Measurements from ENCODE around the gene SYNPO2L. TPM values are rescaled to one million over a fixed set of nuclear protein-coding genes. Genes with fewer than 3 reads are reported as not detected.

SYNPO2L gene
- total and polyA plus RNA-seq, 2 experiments from 2014 or later, result 0.11 to 0.34 TPM

DNA sequence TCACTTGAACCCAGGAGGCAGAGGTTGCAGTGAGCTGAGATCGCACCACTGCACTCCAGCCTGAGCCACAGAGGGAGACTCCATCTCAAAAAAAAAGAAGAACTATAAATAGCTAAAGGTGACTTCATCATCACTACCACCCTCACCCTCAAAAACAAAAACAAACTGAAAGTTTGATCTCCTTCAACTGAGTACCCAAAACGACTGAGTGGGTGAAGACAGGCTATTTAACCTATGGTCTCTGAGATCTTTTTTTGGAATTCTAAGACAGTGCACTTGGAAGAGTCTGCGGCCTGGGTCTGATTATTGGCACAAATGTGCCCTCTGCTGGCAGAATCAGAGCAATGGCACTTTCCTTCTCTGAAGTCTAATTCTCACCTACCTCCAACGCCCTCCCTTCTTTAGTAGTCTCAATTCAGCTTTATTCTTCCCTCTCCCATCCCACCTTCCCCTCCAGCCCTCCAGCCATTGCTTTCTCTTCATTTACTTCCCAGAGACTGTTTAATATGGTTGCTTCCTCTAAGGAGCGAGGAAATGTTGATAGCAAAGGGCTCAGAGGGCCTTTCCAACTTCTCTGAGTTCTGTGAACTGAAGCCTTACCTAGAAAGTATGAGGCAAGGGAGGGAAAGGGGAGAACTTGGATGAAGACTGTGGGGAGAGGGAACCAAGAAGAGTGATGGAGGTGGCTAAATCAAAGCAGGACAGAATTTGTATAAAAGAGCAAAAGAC is 11.7 kb downstream of the SYNPO2L start:
- Histone ChIP-seq H3K4me2 (ENCODE audit: unreplicated experiment) (no peak overlapping the region), H3K36me3 (ENCODE audit: low read depth) (no peaks in the 10 kb centered on the region), H4K20me1 (ENCODE audit: insufficient read depth) (no peaks in the 10 kb centered on the region), H3K9me2 (ENCODE audit: insufficient read depth) (no peaks in the 10 kb centered on the region), H3K4me1 (ENCODE audit: insufficient read depth) (peaks cover 28% of the 10 kb centered on the region), H3K9ac (no peak overlapping the region), H3K79me2 (ENCODE audit: insufficient read depth) (no peaks in the 10 kb centered on the region), H2AFZ (peak overlapping the region; percentile 58), H3K27ac (no peak overlapping the region), H3K4me3 (no peak overlapping the region), H3K9me3 (ENCODE audit: low read depth) (no peaks in the 10 kb centered on the region), H3F3A (ENCODE audit: insufficient read depth) (0 out of 2 replicates have a peak, but pooled peaks cover 5% of the 10 kb centered on the region), H3K27me3 (replicated peaks; ENCODE audit: insufficient read depth) (no peaks in the 10 kb centered on the region)
- in situ Hi-C loops (cut with MboI), result loop anchor here (5.0 kb wide), 1 partner anchor 112 kb away; no protein-coding TSS in a partner anchor
- peak; percentile 84 for DNase-seq
- WGBS, 2 experiments (ENCODE audit: low coverage in 1 of 2, low lambda C conversion rate in 2 of 2, missing lambda C conversion rate in 2 of 2), result 23 to 25% methylated on average over 5 of the region's 5 CpGs
- TF ChIP-seq EZH2phosphoT487 (IDR thresholded peaks at IDR 0.05; ENCODE audit: insufficient read depth, low read depth) (no peak), EZH2 (IDR thresholded peaks at IDR 0.05; ENCODE audit: insufficient read depth, poor library complexity, severe bottlenecking) (no peak)

DNA sequence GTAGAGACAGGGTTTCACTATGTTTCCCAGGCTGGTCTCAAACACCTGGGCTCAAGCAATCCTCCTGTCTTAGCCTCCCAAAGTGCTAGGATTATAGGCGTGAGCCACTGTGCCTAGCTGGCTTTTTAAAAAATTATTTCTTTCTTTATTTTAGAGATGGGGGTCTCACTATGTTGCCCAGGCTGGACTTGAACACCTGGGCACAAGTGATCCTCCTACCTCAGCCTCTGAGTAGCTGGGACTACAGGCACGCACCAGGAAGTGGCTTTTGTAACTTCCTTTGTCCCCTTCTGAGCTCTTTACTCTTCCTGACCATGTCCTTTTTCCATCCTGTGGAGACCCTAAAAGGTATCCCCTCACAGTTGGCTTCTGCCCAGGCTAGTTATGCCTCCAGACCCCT is 12.5 kb downstream of the SYNPO2L start:
- Histone ChIP-seq H3K4me3 (no peak overlapping the region), H3K27me3 (replicated peaks; ENCODE audit: insufficient read depth) (no peaks in the 10 kb centered on the region), H3K36me3 (ENCODE audit: low read depth) (no peaks in the 10 kb centered on the region), H3K9ac (no peak overlapping the region), H3K4me1 (ENCODE audit: insufficient read depth) (peaks cover 20% of the 10 kb centered on the region), H2AFZ (no peak overlapping the region), H3K4me2 (ENCODE audit: unreplicated experiment) (no peak overlapping the region), H3K9me2 (ENCODE audit: insufficient read depth) (no peaks in the 10 kb centered on the region), H3F3A (ENCODE audit: insufficient read depth) (no peaks in the 10 kb centered on the region), H3K27ac (no peak overlapping the region), H4K20me1 (ENCODE audit: insufficient read depth) (no peaks in the 10 kb centered on the region), H3K79me2 (ENCODE audit: insufficient read depth) (no peaks in the 10 kb centered on the region), H3K9me3 (ENCODE audit: low read depth) (no peaks in the 10 kb centered on the region)
- no peak for TF ChIP-seq EZH2 (IDR thresholded peaks at IDR 0.05; ENCODE audit: insufficient read depth, poor library complexity, severe bottlenecking)
- no peak for TF ChIP-seq EZH2phosphoT487 (IDR thresholded peaks at IDR 0.05; ENCODE audit: insufficient read depth, low read depth)
- DNase-seq, result no peak
- WGBS, 2 experiments (ENCODE audit: low coverage in 1 of 2, low lambda C conversion rate in 2 of 2, missing lambda C conversion rate in 2 of 2), result 85 to 88% methylated on average over 2 of the region's 2 CpGs
- in situ Hi-C loops (cut with MboI), result loop anchor here (5.0 kb wide), 1 partner anchor 111 kb away; no protein-coding TSS in a partner anchor

DNA sequence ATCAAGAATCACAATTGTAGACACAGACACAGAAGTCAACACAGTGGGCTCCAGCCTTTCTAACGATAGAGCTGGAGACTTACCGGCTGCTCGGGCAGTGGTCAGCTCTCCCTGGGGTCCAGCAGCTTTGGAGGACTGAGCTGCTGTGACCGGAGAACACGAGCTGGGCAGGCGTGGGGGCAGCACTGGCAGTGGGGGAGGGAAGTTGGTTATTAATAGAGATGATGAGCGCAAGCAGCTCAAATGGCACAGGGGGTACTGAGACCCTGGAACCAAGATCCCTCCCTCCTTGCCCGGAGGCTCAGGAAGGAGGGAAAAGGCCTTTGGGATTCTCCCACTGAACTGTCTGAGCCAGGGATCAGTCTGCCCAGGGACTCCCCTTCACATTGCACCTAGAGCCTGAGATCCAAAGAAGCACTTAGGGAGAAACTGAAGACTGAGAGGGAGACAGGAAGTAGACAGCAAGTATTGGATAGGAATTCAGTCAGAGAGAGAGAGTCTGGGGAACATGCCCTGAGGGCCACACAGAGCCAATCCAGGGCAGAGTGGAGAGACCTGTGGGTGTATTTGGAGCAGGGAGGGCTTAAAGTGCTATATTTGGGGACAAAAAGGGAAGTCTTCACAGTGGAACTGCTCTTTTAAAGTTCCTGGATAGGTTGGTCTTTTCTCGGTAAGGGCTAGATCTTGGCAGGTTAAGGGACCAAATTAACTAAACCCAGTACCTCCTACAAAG is 14.3 kb downstream of the SYNPO2L start, which contains the start of gene MYOZ1:
MYOZ1 (minus strand) TSS at position 147 of the 733 bp plus-strand sequence. CDS start 1,457 bp downstream, outside the sequence.
- Histone ChIP-seq H3K9ac (peak within 1 kb of the TSS; percentile 30), H4K20me1 (ENCODE audit: insufficient read depth) (no peaks in the 10 kb centered on the region), H3K27me3 (replicated peaks; ENCODE audit: insufficient read depth) (no peaks in the 10 kb centered on the region), H3K27ac (no peak within 1 kb of the TSS), H3K36me3 (ENCODE audit: low read depth) (no peaks in the 10 kb centered on the region), H3K79me2 (ENCODE audit: insufficient read depth) (no peaks in the 10 kb centered on the region), H3K9me3 (ENCODE audit: low read depth) (no peaks in the 10 kb centered on the region), H3K4me2 (ENCODE audit: unreplicated experiment) (no peak within 1 kb of the TSS), H3F3A (ENCODE audit: insufficient read depth) (no peaks in the 10 kb centered on the region), H3K9me2 (ENCODE audit: insufficient read depth) (no peaks in the 10 kb centered on the region), H3K4me3 (no peak within 1 kb of the TSS), H3K4me1 (ENCODE audit: insufficient read depth) (peaks cover 6% of the 10 kb centered on the region), H2AFZ (peak within 1 kb of the TSS; percentile 83)
- no peak for TF ChIP-seq EZH2phosphoT487 (IDR thresholded peaks at IDR 0.05; ENCODE audit: insufficient read depth, low read depth)
- no peak for TF ChIP-seq EZH2 (IDR thresholded peaks at IDR 0.05; ENCODE audit: insufficient read depth, poor library complexity, severe bottlenecking)
- peak; percentile 59 for DNase-seq
- in situ Hi-C loops (cut with MboI), result loop anchor here (5.0 kb wide), 1 partner anchor 109 kb away; no protein-coding TSS in a partner anchor
- WGBS, 2 experiments (ENCODE audit: low coverage in 1 of 2, low lambda C conversion rate in 2 of 2, missing lambda C conversion rate in 2 of 2), result 72 to 75% methylated on average over 7 to 9 of the region's 9 CpGs

DNA sequence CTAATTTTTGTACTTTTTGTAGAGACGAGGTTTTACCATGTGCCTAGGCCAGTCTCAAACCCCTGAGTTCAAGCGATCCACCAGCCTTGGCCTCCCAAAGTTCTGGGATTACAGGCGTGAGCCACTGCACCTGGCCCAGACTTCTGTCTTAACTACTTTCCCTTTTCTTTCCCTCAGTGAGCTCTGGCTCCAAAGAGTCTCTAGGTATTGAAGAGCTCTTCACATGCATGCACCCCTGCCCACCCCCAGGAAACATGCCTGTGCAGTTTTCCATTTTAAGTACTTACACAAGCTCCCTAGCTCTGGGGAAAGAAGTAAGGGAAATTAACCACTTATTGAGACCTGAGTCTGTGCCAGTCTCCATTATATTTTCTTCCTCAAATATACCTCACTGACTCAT is 16.5 kb downstream of the SYNPO2L start:
- in situ Hi-C loops (cut with MboI), result no loop called here
- H3K27me3 ChIP-seq (replicated peaks; ENCODE audit: insufficient read depth), result no peaks in the 10 kb centered on the region

More for the DNA sequence above, 16.5 kb downstream of the SYNPO2L start:
- no peak for DNase-seq
- Histone ChIP-seq H3K9ac (no peak overlapping the region), H3K79me2 (ENCODE audit: insufficient read depth) (no peaks in the 10 kb centered on the region), H4K20me1 (ENCODE audit: insufficient read depth) (no peaks in the 10 kb centered on the region), H3K36me3 (ENCODE audit: low read depth) (no peaks in the 10 kb centered on the region), H3K4me3 (no peak overlapping the region), H3K9me3 (ENCODE audit: low read depth) (no peaks in the 10 kb centered on the region), H3K4me2 (ENCODE audit: unreplicated experiment) (no peak overlapping the region), H3K9me2 (ENCODE audit: insufficient read depth) (no peaks in the 10 kb centered on the region), H3K4me1 (ENCODE audit: insufficient read depth) (peaks cover 6% of the 10 kb centered on the region), H2AFZ (no peak overlapping the region), H3F3A (ENCODE audit: insufficient read depth) (no peaks in the 10 kb centered on the region), H3K27ac (no peak overlapping the region)
- TF ChIP-seq EZH2phosphoT487 (IDR thresholded peaks at IDR 0.05; ENCODE audit: insufficient read depth, low read depth) (no peak), EZH2 (IDR thresholded peaks at IDR 0.05; ENCODE audit: insufficient read depth, poor library complexity, severe bottlenecking) (no peak)
- 60 to 65% methylated on average over 3 of the region's 3 CpGs for WGBS, 2 experiments (ENCODE audit: low coverage in 1 of 2, low lambda C conversion rate in 2 of 2, missing lambda C conversion rate in 2 of 2)

Data from GM23248 (cell line).